NCI-H510A (cell line): Measurements from ENCODE around the gene ACIN1.

Source experiments
- DNase-seq: peaks from one replicate; lab custom pipeline; 2025; lab: John Stamatoyannopoulos, UW

ACIN1 gene

DNA sequence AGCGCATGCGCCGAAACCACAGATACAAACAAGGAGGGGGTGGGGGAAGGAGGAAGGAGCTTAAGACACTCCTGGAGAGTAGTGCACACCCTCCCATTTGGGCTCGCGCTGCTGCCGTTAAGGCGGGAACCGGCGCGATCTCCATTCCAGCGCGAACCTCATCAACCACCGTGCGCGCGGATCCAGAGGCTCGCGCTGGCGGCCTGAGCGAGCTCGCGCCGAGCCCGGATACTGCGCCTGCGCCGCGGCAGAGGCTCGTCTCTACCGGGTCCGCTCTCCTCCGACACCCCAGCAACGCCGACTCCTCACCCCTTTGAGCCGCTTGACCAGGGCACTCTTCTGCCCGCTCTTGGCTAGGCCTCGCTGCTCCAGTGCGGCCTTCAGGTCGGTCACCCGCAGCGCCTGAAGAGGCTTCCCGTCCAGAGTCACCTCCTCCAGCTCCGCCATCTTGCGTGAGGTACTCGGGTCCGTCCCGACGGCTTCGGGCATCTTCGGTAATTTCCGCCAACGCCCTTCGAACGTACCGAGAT, at the start of gene ACIN1:
TSS of gene ACIN1 (minus strand) at position 471 of the 530 bp plus-strand sequence. CDS start at position 447, 24 bp downstream.
- no peak for DNase-seq

DNA sequence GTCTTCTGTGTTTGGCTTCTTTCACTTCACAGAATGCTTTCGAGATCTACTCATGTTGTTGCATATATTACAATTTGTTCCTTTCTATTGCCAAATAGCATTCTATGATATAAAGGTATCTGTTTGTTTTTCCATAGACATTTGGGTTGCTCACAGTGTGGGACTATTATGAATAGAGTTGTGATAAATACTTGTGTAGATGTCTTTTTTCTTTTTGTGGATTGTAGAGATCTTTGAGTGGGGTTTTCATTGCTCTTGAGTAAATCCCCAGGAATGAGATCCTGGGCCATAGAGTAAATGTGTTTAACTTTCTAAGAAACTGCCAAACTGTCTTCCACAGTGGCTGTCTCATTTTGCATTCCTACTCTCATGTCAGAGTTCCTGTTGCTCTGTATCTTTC, 49.0 kb upstream of the ACIN1 start:
- no peak for DNase-seq

- DNase-seq: no peak
Observed at GRCh38 chr14:23142826-23143225, 47.9 kb upstream of the ACIN1 start.

GRCh38 chr14:23141706-23142444, 46.9 kb upstream of the ACIN1 start:
- no peak for DNase-seq

DNA sequence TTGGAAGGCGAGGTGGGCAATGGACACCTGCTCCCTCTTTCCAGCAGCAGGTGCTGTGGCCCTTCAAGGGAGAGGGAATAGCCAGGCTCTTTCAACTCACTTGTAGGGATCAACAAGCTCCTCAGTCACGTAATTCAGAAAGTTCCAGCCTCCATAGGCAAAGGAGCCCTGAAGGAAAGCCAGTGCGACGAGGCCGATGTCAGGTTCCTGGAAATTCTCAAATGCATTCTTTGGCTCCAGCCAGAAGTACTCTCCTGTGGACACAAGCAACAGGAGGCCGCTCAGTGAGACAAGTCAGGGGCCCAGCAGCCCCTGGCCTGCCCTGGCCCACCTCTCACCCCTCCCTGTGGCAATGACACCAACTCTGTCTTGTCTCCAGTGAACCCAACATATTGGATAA, 45.4 kb upstream of the ACIN1 start:
- DNase-seq: no peak

- no peak for DNase-seq
Observed at GRCh38 chr14:23139874-23140273, 44.9 kb upstream of the ACIN1 start.

GRCh38 chr14:23137813-23138535, 43.0 kb upstream of the ACIN1 start:
- no peak for DNase-seq

DNA sequence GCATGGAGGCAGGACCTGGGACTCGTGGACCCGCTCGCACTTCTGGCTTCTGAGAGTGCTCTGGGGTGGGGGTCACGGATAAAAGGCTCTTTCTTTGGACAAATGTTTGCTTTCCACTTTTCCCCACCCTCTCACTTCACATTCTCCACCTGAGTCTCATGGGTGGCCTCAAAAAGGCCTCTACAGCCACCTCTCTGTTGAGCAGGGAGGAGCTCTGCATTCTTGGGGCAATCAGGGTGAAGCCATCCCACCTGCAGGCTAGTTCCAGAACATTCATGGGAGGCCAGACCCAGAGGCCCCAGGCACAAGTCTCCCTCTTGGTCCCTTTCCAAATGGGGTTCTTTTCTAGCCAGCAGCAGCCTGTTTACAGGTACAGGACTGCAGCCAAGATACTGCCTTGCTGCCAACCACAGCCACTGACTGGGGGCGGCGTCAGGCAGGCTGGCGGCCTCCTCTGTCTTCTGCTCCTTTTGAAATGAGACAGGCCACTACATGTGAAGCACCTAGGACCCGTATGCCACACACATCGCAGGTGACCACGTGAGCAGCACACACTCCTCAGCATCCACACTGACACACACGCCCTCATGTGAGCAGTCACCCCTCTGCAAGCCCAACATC, 42.4 kb upstream of the ACIN1 start:
- DNase-seq: no peak

GRCh38 chr14:23136566-23137133, 41.7 kb upstream of the ACIN1 start:
- no peak for DNase-seq

DNA sequence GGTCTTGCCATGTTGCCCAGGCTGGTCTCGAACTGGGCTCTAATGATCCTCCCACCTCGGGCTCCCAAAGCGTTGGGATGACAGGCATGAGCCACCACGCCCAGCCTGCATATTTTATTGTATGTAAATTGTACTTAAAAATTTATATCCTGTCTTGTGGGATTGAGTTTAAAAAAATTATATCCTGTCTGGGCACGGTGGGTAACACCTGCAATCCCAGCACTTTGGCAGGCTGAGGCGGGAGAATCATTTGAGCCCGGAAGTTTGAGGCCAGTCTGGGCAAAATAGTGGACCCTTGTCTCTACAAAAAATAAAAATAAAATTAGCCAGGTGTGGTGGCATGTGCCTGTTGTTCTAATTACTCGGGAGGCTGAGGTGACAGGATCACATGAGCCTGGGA, 38.0 kb upstream of the ACIN1 start:
- no peak for DNase-seq

DNA sequence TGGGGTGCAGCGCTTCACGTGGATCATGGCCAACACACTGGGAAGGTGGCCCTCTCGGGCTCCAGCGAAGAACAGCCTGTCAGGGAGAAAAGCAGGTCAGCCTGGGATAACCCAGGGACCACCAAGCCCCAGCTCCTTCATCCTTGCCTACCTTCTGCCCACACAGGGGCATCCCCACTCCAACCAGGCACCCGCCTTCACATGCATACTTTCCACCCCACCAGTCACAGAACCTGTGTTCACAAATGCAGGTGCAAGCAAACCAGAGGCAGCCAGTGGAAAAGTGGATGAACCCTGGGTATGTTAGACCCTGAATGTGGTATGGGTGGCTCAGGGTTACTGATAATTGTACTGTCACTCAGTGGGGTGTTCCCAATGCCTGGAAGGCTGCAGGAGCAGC, 36.5 kb upstream of the ACIN1 start:
- DNase-seq: no peak

DNA sequence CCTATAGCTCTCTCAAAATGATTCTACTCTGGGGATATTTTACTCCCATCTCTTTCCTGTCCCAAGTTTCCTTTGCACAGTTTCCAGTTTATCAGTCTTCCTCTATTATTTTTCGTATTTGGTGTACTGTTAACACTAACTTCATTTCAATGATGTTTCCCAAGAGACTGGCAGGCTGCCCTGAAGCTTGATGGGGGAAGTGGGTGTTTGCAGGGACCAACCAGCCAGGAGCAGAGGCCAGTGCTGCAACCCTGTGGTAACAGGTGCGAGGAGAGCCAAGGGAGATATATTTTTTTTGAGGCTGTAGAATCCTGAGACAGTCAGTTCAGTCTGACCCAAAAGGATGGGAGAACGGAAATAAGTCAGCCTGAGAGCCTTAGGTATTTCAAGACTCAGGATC, 35.9 kb upstream of the ACIN1 start:
- no peak for DNase-seq

GRCh38 chr14:23129759-23130316, 34.9 kb upstream of the ACIN1 start:
- DNase-seq: no peak

DNA sequence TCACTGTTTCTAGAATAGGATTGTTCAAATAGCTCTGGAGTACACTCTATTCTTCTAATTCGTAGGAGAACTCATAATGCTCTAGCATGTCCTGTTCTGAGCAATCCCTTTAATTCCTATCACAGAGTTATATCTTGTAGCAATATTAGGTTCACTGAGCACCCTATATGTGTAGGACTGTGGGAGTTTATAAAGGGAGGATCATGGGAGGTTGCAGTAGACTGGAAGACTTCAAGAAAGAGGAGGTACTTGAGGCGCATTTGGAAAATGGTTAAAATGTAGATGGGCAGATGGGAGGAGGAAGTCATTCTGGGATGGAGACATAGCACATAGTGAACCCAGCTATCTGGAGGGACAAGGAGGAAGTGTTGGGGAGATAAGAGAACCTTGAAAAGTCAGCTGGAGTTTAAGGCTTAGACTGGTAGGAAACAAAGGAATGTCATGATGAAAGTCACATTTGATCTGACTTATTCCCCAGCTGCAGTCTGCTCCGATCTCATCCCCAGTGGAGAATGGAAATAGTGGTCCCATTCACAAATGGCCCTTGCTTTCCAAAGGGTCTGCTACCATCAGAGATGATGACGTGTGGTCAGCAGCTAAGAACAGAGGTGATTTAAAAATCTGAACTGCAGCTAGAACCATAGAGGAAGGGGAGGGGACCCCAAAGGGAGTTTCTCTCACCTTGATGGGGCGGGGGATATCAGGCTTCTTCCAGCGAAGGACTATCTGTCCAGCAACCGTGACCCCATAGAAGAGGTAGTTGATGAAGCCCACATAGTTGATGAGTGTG, 34.2 kb upstream of the ACIN1 start:
- no peak for DNase-seq

GRCh38 chr14:23127861-23128260, 32.9 kb upstream of the ACIN1 start:
- no peak for DNase-seq

DNA sequence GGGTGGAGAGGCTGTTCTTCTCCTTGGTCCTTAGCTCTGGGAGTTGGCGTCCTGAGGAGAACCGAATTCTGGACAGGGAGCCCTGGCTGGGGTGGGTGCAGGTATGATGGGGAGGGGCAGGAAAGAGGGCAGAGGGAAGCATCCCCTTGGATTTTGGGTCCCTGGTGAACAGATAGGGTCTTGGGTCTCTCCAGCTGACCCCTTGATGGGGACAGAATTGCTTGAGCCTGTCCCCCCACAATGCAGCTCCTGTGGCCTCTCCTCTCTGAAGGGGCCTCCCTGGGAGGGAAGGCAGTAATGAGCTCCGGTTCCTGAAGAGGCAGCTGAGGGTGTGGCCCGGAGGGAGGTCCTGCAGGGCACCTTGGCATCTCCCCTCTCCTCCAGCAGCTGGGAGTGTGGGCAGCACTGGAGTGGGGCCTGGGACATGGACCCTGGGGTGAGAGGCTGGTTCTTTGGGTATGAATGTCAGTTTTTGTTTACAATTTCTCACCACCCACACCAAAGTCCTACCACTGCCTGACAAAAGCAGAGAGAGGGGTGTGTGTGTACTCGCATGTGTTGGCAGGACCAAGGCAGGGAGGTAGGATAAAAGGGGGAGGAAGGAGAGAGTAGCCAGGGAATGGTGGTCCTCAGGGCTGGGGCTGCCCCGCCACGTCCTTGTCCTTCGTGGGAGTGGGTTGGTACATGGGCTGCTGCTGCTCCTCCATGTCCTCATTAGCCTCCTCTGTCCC, 31.8 kb upstream of the ACIN1 start:
- DNase-seq: no peak

DNA sequence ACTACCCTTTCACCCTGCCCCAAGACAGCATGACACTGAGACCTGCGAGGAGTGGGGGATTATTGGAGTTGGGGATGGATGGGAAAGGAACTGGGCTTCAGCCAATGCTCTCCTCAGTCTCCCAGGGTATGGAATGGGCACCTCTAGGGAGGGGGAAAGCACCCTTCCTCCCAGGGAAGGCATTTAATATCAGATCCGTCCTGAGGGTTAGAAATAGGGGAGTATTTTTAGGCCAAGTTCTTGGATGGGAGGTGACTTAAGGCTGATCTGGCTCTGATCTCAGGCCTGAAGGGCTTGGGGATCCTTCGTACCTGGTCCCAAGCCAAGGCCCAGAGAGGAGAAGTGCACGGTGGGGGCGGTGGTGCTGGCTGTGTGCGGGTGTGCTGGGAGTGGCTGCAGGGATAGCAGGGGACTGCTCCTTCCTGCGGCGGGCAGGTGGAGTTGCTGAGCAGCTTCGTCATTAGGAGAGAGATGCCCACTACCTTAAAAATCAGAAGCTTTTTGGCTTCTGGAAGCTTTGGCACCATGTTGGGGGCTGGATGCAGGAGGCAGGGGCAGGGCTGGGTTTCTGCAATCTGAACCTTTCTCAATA, 31.1 kb upstream of the ACIN1 start:
- no peak for DNase-seq

DNA sequence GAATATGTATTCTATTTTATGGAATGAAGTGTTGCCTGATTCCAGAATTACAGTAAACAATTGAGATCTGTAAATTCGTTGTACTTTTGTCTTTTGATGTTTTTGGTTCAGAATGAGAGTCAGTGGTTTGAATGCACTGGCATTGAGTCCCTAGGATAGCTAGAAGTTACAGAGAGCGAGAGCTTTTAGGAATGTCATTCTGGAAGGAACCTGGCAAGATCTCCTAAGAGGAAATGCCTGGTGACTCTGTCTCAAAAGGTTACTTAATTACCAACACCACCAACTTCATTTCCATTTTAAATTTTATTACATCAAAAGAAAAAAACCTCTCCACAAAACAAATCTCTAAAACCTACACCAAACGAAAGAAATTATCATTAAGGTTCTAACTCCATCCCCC, 30.1 kb upstream of the ACIN1 start:
- no peak for DNase-seq

GRCh38 chr14:23124337-23124954, 29.5 kb upstream of the ACIN1 start:
- no peak for DNase-seq

GRCh38 chr14:23123419-23123818, 28.5 kb upstream of the ACIN1 start:
- no peak for DNase-seq
